ENCODE results near the gene CHST13. TPM values are rescaled to one million over a fixed set of nuclear protein-coding genes. Genes with fewer than 3 reads are reported as not detected.

CHST13 gene
- total and polyA plus RNA-seq, 12 donors = 0.22 to 3.0 (median 0.67) TPM; not detected in 1

DNA sequence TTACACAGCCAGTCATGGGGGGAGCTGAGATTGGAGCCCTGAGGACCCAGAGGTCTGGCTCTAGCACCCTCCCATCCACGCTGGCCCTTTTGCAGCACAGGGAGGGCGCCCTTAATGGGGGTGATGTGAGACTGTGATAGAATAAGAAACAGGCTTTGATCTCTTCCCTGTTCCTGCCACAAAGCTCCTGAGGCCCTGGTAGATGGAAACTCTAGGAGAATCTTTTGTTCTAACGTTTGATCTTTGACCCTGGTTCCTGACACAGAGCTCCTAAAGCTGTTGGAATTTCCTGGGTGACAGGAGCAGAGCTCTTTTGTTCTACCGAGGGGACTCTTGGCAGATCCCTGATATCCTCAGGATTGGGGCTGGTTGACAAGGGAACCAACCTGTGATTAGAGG is 5.2 kb upstream of the CHST13 start:
- no peak for TF ChIP-seq POLR2A (IDR thresholded peaks at IDR 0.05)
- TF ChIP-seq, protein P1, sequence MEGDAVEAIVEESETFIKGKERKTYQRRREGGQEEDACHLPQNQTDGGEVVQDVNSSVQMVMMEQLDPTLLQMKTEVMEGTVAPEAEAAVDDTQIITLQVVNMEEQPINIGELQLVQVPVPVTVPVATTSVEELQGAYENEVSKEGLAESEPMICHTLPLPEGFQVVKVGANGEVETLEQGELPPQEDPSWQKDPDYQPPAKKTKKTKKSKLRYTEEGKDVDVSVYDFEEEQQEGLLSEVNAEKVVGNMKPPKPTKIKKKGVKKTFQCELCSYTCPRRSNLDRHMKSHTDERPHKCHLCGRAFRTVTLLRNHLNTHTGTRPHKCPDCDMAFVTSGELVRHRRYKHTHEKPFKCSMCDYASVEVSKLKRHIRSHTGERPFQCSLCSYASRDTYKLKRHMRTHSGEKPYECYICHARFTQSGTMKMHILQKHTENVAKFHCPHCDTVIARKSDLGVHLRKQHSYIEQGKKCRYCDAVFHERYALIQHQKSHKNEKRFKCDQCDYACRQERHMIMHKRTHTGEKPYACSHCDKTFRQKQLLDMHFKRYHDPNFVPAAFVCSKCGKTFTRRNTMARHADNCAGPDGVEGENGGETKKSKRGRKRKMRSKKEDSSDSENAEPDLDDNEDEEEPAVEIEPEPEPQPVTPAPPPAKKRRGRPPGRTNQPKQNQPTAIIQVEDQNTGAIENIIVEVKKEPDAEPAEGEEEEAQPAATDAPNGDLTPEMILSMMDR (IDR thresholded peaks at IDR 0.05) = no peak
- intact Hi-C loops (cut with DNase I) = loop anchor here in 1 of 2 donors (5.0 kb wide), 1 partner anchor 144 kb away; no protein-coding TSS in a partner anchor
- Histone ChIP-seq H3K27ac (no peak overlapping the region), H3K4me1 (replicated peaks in 1 of 2) (peaks cover 0 to 1% of the 10 kb centered on the region in 2 donors), H3K27me3 (peaks cover 4% of the 10 kb centered on the region), H3K4me3 (no peak overlapping the region), H3K9me3 (replicated peaks in 1 of 3) (no peaks in the 10 kb centered on the region), H3K36me3 (replicated peaks in 1 of 2) (no peaks in the 10 kb centered on the region)
- DNase-seq = no peak
- 43 to 76% (median 67%) methylated on average over 4 of the region's 4 CpGs for WGBS, 4 donors

DNA sequence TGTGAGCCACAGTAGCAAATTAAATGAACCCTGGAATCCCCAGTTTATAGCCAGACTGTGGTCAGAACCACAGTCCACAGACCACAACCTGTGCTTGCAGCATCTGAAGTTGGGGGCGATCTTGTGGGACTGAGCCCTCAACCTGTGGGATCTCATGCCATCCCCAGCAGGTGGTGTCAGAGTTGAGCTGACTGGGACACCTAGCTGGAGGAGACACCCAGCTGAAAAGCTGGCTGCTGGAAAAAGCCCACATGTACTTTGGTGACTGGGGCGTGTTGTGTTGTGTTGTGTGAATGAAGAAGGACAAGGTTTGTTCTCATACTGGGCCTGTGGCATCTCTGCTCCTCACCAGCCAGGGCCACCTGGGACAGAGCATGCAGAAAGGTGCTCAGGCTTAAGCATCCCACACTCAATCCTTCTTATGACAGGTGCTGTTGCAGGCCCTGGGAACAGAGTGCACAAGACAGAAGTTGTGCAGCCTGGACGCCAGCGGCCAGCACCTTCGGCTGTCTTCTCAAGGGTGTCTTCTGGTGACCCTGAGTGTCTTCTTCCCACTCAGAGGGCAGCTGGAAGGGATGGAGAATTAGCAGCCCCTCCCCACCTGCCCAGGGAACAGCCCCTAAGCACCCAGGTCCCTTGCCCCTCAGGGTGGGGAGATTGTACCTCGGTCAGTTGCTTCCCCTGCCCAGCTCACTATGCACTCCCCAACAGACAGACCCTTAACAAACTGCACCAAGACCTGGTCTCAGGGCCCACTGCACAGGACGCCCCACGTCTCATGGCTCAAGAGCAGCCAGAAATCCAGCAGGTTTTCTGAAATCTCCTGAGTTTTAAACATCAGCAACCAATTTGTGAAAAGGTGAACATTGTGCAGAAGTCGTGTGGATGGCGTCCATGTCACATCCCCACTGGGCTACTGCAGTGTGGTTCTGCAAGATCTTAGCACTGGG is 4.2 kb upstream of the CHST13 start:
- Histone ChIP-seq H3K4me3 (no peak overlapping the region), H3K36me3 (replicated peaks in 1 of 2) (no peaks in the 10 kb centered on the region), H3K4me1 (replicated peaks in 1 of 2) (peaks cover 7 to 11% of the 10 kb centered on the region in 2 donors), H3K9me3 (replicated peaks in 1 of 3) (no peaks in the 10 kb centered on the region), H3K27ac (no peak overlapping the region), H3K27me3 (peaks cover 4% of the 10 kb centered on the region)
- 73 to 93% (median 85%) methylated on average over 9 to 10 of the region's 10 CpGs for WGBS, 4 donors
- DNase-seq = no peak
- intact Hi-C loops (cut with DNase I) = loop anchor here (5.0 to 10.0 kb wide), 5 partner anchors 143 to 1025 kb away; no protein-coding TSS in a partner anchor
- no peak for TF ChIP-seq POLR2A (IDR thresholded peaks at IDR 0.05)
- TF ChIP-seq, protein P1 (IDR thresholded peaks at IDR 0.05) = no peak

- 58 to 72% (median 63%) methylated on average over 5 to 11 of the region's 11 CpGs for WGBS, 4 donors
- peaks cover 4% of the 10 kb centered on the region for H3K27me3 ChIP-seq
- no peak overlapping the region for H3K27ac ChIP-seq
- H3K9me3 ChIP-seq (replicated peaks in 1 of 3) = no peaks in the 10 kb centered on the region
- intact Hi-C loops (cut with DNase I) = loop anchor here (5.0 to 10.0 kb wide), 4 partner anchors 933 to 1023 kb away; no protein-coding TSS in a partner anchor
- H3K4me3 ChIP-seq = no peak overlapping the region
- no peaks in the 10 kb centered on the region for H3K36me3 ChIP-seq (replicated peaks in 1 of 2)
- H3K4me1 ChIP-seq (replicated peaks in 1 of 2) = peaks cover 7 to 14% of the 10 kb centered on the region in 2 donors
- DNase-seq = no peak
- TF ChIP-seq, protein P1 (IDR thresholded peaks at IDR 0.05) = no peak
- no peak for TF ChIP-seq POLR2A (IDR thresholded peaks at IDR 0.05)
These were observed 2.6 kb upstream of the CHST13 start for GRCh38 chr3:126521122-126521891.

GRCh38 chr3:126522363-126522788 is 1.6 kb upstream of the CHST13 start:
- intact Hi-C loops (cut with DNase I) = loop anchor here (5.0 to 10.0 kb wide), 4 partner anchors 932 to 1022 kb away; no protein-coding TSS in a partner anchor
- Histone ChIP-seq H3K9me3 (replicated peaks in 1 of 3) (no peaks in the 10 kb centered on the region), H3K4me1 (replicated peaks in 1 of 2) (peaks cover 7 to 14% of the 10 kb centered on the region in 2 donors), H3K36me3 (replicated peaks in 1 of 2) (no peaks in the 10 kb centered on the region), H3K27me3 (peaks cover 4% of the 10 kb centered on the region), H3K4me3 (no peak overlapping the region), H3K27ac (no peak overlapping the region)
- peak; percentile 54 to 79 (median 59) for DNase-seq
- TF ChIP-seq, protein P1 (IDR thresholded peaks at IDR 0.05) = peak; percentile 81 to 99 (median 87)
- TF ChIP-seq POLR2A (IDR thresholded peaks at IDR 0.05) = no peak
- WGBS, 4 donors = 0 to 2% (median 1%) methylated on average over 6 of the region's 6 CpGs

Measured in adrenal gland (tissue), 12 donors.